WTC11 (cell line): Measurements from ENCODE around the gene PKD2L2. TPM values are rescaled to one million over a fixed set of nuclear protein-coding genes. Genes with fewer than 3 reads are reported as not detected.

Experiments
- ATAC-seq: fragments of 200-7000 bp; cut with Tn5 transposase; 2 replicates; pipeline ENCODE4 v1.10.0; 2021; ENCODE audit warnings: mild to moderate bottlenecking, moderate library complexity
- CTCF ChIA-PET: fragments of 300-600 bp; sonication (Branson Sonifier 250); formaldehyde crosslinking; loops from one replicate; lab custom pipeline; 2021; ENCODE audit warnings: antibody characterized with exemption; lab: Charles Lee
- POLR2A ChIA-PET: fragments of 350-600 bp; sonication (Branson Sonifier 250); formaldehyde crosslinking; loops from one replicate; lab custom pipeline; 2021; ENCODE audit warnings: antibody characterized with exemption; lab: Charles Lee
- DNase-seq: peaks from one replicate; pipeline ENCODE4 v3.0.0; 2021; ENCODE audit warnings: low spot score
- H3K27ac Mint-ChIP-seq: 2 replicates; pipeline ENCODE4 v1.8.0; 2021; ENCODE audit warnings: mixed read lengths
- H3K27me3 Mint-ChIP-seq: 2 replicates; pipeline ENCODE4 v1.8.0; 2021; ENCODE audit warnings: low read depth, mild to moderate bottlenecking, moderate library complexity, mixed read lengths
- H3K36me3 Mint-ChIP-seq: 2 replicates; pipeline ENCODE4 v1.8.0; 2021; ENCODE audit warnings: mixed read lengths
- H3K4me1 Mint-ChIP-seq: 2 replicates; pipeline ENCODE4 v1.8.0; 2022; ENCODE audit warnings: mixed read lengths
- H3K4me3 Mint-ChIP-seq: 2 replicates; pipeline ENCODE4 v1.8.0; 2021; ENCODE audit warnings: mild to moderate bottlenecking, moderate library complexity, mixed read lengths
- H3K9me3 Mint-ChIP-seq: 2 replicates; pipeline ENCODE4 v1.8.0; 2021; ENCODE audit warnings: mixed read lengths
- CREM ChIP-seq: sonication (generic); formaldehyde crosslinking; IDR thresholded peaks from 2 replicates; pipeline ENCODE4 v1.8.1; 2022; ENCODE audit warnings: mild to moderate bottlenecking, missing genetic modification reagents, moderate library complexity
- CTCF ChIP-seq: fragments of 200-600 bp; IDR thresholded peaks from 2 replicates; pipeline ENCODE4 v1.8.0; 2022; ENCODE audit warnings: antibody characterized with exemption
- JUN ChIP-seq: sonication (generic); formaldehyde crosslinking; IDR thresholded peaks from 2 replicates; pipeline ENCODE4 v1.8.0; 2023; ENCODE audit warnings: mild to moderate bottlenecking, missing genetic modification reagents
- KAT7 ChIP-seq: sonication (generic); formaldehyde crosslinking; IDR thresholded peaks from 2 replicates; pipeline ENCODE4 v1.8.1; 2023; ENCODE audit warnings: missing genetic modification reagents, mild to moderate bottlenecking, borderline replicate concordance
- NR1H2 ChIP-seq: sonication (generic); formaldehyde crosslinking; IDR thresholded peaks from 2 replicates; pipeline ENCODE4 v1.9.0; 2021; ENCODE audit warnings: mild to moderate bottlenecking, moderate library complexity, missing genetic modification reagents
- NR2C2 ChIP-seq: sonication (generic); formaldehyde crosslinking; IDR thresholded peaks from 2 replicates; pipeline ENCODE4 v1.8.0; 2022; ENCODE audit warnings: mild to moderate bottlenecking, missing genetic modification reagents
- NR3C1 ChIP-seq: sonication (generic); formaldehyde crosslinking; conservative IDR thresholded peaks from 2 replicates; pipeline ENCODE4 v1.8.1; 2023; ENCODE audit warnings: low read depth, mild to moderate bottlenecking, missing genetic modification reagents
- RELA ChIP-seq: sonication (generic); formaldehyde crosslinking; IDR thresholded peaks from 2 replicates; pipeline ENCODE4 v1.8.1; 2022; ENCODE audit warnings: missing genetic modification reagents, mild to moderate bottlenecking, borderline replicate concordance
- SP1 ChIP-seq: sonication (generic); formaldehyde crosslinking; conservative IDR thresholded peaks from 2 replicates; pipeline ENCODE4 v1.8.1; 2022; ENCODE audit warnings: missing genetic modification reagents
- TEAD4 ChIP-seq: sonication (generic); formaldehyde crosslinking; IDR thresholded peaks from 2 replicates; pipeline ENCODE4 v1.8.0; 2022; ENCODE audit warnings: mild to moderate bottlenecking, missing genetic modification reagents
- TP53 ChIP-seq: sonication (generic); formaldehyde crosslinking; IDR thresholded peaks from 2 replicates; pipeline ENCODE4 v1.8.1; 2023; ENCODE audit warnings: mild to moderate bottlenecking, missing genetic modification reagents
- ZNF121 ChIP-seq: sonication (generic); formaldehyde crosslinking; IDR thresholded peaks from 2 replicates; pipeline ENCODE4 v1.8.0; 2023; ENCODE audit warnings: missing genetic modification reagents
- ZNF219 ChIP-seq: sonication (generic); formaldehyde crosslinking; IDR thresholded peaks from 2 replicates; pipeline ENCODE4 v1.8.0; 2023; ENCODE audit warnings: missing genetic modification reagents, mild to moderate bottlenecking, borderline replicate concordance
- ZNF232 ChIP-seq: sonication (generic); formaldehyde crosslinking; IDR thresholded peaks from 2 replicates; pipeline ENCODE4 v1.8.0; 2022; ENCODE audit warnings: mild to moderate bottlenecking, missing genetic modification reagents
- total RNA-seq: library from RNA; stranded (reverse); gene quantifications from 3 replicates; pipeline ENCODE4 v1.2.3, GENCODE V29; 2021
- TF ChIP-seq, protein P1 (sequence below): sonication (generic); formaldehyde crosslinking; IDR thresholded peaks from 2 replicates; pipeline ENCODE4 v1.8.0; 2023; ENCODE audit warnings: mild to moderate bottlenecking, missing genetic modification reagents
- TF ChIP-seq, protein P2 (sequence below): sonication (generic); formaldehyde crosslinking; IDR thresholded peaks from 2 replicates; pipeline ENCODE4 v1.8.1; 2023; ENCODE audit warnings: mild to moderate bottlenecking, missing genetic modification reagents
- TF ChIP-seq, protein P3 (sequence below): sonication (generic); formaldehyde crosslinking; IDR thresholded peaks from 2 replicates; pipeline ENCODE4 v1.8.0; 2023; ENCODE audit warnings: missing genetic modification reagents

The PKD2L2 gene
- total RNA-seq, 1 experiment from 2014 or later = not detected

DNA sequence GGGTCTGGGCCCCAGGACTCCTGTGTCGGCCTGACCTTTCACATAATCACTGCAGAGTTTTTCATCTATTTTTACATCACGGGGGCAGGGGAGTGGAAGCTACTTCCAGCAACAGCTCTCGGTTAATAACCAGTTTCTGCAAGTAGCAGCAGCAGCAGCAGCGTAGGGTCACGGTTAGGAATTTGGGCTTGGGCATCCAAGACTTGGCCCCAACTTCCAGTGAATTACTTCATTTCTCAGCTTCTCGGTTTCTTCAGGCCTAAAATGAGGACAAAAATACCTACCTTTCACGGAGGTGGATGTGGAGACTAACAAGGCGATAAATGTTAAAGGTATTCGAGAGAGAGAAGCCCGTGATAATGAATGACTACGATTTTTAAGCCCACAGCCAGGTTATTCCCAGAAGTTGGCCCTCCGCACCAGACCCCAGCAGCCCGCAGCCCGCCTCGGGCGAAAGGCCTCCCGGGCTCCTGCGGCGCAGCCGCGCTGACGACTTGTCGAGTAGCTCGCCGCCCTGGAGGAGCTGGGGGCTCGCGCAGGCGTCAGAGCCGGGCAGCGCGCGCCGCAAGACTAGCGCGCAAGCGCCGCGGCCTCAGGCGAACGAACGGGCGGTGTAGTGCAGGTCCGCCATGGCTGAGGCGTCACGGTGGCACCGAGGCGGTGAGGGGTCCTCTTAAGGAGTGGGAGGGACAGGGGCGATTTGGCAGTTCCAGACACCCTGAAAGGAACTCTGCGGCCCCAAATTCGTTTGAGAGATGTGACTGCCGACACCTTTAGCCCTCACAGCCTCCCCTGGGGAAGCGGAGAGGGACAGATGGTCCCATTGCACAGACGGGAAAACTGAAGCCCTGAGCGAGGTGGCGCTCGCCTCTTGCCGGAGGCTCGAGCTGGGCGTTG, at the start of gene PKD2L2 (continued):
- no peak for TF ChIP-seq RELA
- peak; percentile 70 for TF ChIP-seq SP1
- TF ChIP-seq TP53 (CRISPR knock-in tag) = no peak
- TF ChIP-seq NR1H2 (CRISPR knock-in tag) = no peak
- TF ChIP-seq TEAD4 (CRISPR knock-in tag) = no peak

DNA sequence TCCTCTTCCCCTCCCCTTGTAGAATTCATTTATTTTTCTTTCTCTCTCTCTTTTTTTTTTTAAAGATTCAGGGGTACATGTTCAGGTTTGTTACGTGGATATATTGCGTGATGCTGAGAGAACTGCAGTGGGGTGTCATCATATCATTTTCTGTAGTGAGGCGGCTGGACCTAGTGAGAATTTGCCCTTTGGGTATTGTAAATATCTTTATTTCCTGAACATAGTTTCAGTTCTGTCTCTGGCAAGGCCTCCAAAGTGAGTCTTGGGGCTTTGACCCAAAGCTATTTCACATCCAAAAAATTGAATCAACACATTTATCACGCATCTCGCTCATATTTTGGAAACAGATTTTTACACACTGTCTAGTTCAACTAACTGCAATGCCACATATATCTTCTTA, 47.0 kb upstream of the PKD2L2 start:
- no peak for DNase-seq
- TF ChIP-seq NR3C1 (CRISPR knock-in tag) = no peak
- no peak for TF ChIP-seq JUN (CRISPR knock-in tag)
- no peak for TF ChIP-seq ZNF232 (CRISPR knock-in tag)
- no peak for TF ChIP-seq CTCF
- TF ChIP-seq, protein P1, sequence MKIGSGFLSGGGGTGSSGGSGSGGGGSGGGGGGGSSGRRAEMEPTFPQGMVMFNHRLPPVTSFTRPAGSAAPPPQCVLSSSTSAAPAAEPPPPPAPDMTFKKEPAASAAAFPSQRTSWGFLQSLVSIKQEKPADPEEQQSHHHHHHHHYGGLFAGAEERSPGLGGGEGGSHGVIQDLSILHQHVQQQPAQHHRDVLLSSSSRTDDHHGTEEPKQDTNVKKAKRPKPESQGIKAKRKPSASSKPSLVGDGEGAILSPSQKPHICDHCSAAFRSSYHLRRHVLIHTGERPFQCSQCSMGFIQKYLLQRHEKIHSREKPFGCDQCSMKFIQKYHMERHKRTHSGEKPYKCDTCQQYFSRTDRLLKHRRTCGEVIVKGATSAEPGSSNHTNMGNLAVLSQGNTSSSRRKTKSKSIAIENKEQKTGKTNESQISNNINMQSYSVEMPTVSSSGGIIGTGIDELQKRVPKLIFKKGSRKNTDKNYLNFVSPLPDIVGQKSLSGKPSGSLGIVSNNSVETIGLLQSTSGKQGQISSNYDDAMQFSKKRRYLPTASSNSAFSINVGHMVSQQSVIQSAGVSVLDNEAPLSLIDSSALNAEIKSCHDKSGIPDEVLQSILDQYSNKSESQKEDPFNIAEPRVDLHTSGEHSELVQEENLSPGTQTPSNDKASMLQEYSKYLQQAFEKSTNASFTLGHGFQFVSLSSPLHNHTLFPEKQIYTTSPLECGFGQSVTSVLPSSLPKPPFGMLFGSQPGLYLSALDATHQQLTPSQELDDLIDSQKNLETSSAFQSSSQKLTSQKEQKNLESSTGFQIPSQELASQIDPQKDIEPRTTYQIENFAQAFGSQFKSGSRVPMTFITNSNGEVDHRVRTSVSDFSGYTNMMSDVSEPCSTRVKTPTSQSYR (CRISPR knock-in tag) = no peak
- TF ChIP-seq ZNF121 (CRISPR knock-in tag) = no peak
- no peak for TF ChIP-seq KAT7
- no peak for TF ChIP-seq CREM
- Mint-ChIP-seq H3K27me3 (no peaks in the 10 kb centered on the region), H3K9me3 (no peaks in the 10 kb centered on the region), H3K27ac (no peak overlapping the region), H3K4me3 (no peak overlapping the region), H3K4me1 (no peaks in the 10 kb centered on the region), H3K36me3 (no peaks in the 10 kb centered on the region)
- no peak for ATAC-seq
- ChIA-PET POLR2A (no interaction called here), CTCF (interaction anchor here (0.8 to 1.7 kb wide), 5 partner anchors 9 to 223 kb away, joined by 3 to 6 read pairs (median 3); no protein-coding TSS in a partner anchor)

DNA sequence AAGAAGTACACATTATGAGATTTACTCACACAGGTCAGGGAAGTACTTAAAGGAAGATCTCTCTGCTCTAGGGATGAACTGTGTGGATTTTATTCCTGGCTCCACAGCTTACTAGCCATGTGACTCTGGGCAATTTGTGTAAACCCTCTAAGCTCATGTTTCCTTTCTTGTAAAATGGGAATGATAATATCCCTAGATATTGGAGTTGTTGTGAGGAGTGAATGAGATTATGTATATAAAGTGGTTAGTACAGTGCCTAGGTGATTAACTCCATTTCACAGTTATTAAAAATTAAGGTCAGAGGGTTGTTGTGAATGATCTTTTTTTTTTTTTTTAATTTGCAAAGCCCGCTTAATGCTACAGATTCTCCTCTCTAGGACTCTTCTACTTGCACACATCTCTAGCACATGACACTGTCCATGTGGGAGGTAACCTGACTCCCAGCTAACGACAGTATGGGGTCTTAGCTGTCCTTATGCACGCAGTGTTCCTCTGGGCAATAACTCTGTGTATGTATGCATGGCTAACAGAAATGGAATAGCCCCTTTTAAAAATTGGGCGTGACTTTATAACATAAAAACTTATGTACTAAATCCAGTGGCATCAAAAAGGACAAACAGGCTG, 45.5 kb upstream of the PKD2L2 start:
- Mint-ChIP-seq H3K9me3 (no peaks in the 10 kb centered on the region), H3K4me3 (no peak overlapping the region), H3K4me1 (no peaks in the 10 kb centered on the region), H3K27ac (no peak overlapping the region), H3K36me3 (no peaks in the 10 kb centered on the region), H3K27me3 (no peaks in the 10 kb centered on the region)
- DNase-seq (no peak), ATAC-seq (no peak)
- ChIA-PET POLR2A (no interaction called here), CTCF (no interaction called here)
- TF ChIP-seq, protein P2, sequence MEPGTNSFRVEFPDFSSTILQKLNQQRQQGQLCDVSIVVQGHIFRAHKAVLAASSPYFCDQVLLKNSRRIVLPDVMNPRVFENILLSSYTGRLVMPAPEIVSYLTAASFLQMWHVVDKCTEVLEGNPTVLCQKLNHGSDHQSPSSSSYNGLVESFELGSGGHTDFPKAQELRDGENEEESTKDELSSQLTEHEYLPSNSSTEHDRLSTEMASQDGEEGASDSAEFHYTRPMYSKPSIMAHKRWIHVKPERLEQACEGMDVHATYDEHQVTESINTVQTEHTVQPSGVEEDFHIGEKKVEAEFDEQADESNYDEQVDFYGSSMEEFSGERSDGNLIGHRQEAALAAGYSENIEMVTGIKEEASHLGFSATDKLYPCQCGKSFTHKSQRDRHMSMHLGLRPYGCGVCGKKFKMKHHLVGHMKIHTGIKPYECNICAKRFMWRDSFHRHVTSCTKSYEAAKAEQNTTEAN (CRISPR knock-in tag) = no peak
- TF ChIP-seq, protein P3, sequence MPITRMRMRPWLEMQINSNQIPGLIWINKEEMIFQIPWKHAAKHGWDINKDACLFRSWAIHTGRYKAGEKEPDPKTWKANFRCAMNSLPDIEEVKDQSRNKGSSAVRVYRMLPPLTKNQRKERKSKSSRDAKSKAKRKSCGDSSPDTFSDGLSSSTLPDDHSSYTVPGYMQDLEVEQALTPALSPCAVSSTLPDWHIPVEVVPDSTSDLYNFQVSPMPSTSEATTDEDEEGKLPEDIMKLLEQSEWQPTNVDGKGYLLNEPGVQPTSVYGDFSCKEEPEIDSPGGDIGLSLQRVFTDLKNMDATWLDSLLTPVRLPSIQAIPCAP (CRISPR knock-in tag) = no peak
- TF ChIP-seq NR2C2 (no peak), ZNF219 (CRISPR knock-in tag) (no peak)
